KOPT-K1 (cell line): ENCODE measurements around the gene CLEC16A.

Experiments
- H3K27ac ChIP-seq: fragments of 200-600 bp; sonication (generic); 2 replicates; pipeline ENCODE4 v1.5.1; 2016; ENCODE audit warnings: antibody characterized with exemption, mild to moderate bottlenecking, low read depth, low read length; ENCODE audit not compliant: poor library complexity, severe bottlenecking
- H3K36me3 ChIP-seq: fragments of 200-600 bp; sonication (generic); 2 replicates; pipeline ENCODE4 v1.5.1; 2017; ENCODE audit warnings: antibody characterized with exemption, mild to moderate bottlenecking, low read length, moderate library complexity; ENCODE audit not compliant: insufficient read depth
- H3K9me3 ChIP-seq: fragments of 200-600 bp; sonication (generic); 2 replicates; pipeline ENCODE4 v1.5.1; 2017; ENCODE audit warnings: antibody characterized with exemption, low read length, mild to moderate bottlenecking; ENCODE audit not compliant: insufficient read depth, poor library complexity, severe bottlenecking

CLEC16A gene

DNA sequence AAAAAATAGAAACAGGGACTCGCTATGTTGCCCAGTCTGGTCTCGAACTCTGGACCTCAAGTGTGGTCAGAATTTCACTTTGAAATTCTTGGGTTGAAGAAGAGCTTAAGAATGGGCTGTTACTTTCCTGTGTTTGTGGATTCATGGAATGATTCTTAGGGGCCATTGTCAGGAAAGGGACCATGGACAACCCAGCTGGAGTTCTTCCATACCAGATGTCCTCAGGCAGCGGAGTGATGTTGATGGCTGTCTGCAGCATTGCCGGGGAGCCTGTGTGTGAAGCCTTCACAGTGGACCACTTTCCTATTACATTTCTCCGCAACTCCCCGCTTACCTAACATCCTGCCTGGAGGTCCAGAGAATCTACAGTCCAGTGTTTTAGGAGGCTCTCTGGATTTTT, 145.9 kb downstream of the CLEC16A start:
- Histone ChIP-seq H3K27ac (peak overlapping the region; percentile 100), H3K36me3 (peaks cover 8% of the 10 kb centered on the region; the same call in 1 of the 2 replicates), H3K9me3 (no peaks in the 10 kb centered on the region)

DNA sequence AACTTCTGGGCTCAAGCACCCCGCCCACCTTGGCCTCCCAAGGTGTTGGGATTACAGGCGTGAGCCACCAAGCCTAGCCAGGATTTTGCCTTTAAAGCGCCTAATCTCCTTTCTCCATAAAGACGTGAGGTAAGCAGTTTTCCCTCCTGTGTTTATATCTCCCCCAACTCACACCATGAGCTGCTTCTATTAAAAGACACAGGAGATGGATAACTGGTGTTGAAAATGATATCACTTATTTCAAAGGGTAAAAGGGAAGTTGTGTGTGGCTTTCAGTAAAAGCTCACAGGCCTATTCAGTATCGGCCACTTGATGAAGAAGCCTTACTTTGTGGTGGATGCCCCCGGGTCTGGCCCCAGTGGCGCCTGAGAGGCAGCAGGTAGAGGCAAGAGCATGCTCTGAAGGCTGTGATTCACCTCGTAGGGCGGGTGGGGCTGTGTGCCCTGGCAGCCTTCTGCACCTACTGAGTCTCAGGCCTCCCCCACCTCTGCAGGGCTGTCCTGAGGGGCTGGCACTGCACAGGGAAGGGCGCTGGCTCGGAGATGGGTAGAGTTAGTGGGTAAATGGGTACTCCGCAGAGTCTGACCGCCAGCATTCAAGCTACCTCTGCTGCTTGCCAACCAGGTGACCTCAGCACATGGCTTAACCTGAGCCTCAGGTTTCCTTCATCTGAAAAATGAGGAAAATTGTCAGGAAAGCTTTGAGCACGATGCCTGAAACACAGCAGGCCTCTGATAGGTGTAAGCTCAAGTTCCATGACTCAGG, 146.8 kb downstream of the CLEC16A start:
- no peaks in the 10 kb centered on the region for H3K9me3 ChIP-seq
- H3K27ac ChIP-seq: peak overlapping the region; percentile 100
- H3K36me3 ChIP-seq: peaks cover 8% of the 10 kb centered on the region; the same call in 1 of the 2 replicates

DNA sequence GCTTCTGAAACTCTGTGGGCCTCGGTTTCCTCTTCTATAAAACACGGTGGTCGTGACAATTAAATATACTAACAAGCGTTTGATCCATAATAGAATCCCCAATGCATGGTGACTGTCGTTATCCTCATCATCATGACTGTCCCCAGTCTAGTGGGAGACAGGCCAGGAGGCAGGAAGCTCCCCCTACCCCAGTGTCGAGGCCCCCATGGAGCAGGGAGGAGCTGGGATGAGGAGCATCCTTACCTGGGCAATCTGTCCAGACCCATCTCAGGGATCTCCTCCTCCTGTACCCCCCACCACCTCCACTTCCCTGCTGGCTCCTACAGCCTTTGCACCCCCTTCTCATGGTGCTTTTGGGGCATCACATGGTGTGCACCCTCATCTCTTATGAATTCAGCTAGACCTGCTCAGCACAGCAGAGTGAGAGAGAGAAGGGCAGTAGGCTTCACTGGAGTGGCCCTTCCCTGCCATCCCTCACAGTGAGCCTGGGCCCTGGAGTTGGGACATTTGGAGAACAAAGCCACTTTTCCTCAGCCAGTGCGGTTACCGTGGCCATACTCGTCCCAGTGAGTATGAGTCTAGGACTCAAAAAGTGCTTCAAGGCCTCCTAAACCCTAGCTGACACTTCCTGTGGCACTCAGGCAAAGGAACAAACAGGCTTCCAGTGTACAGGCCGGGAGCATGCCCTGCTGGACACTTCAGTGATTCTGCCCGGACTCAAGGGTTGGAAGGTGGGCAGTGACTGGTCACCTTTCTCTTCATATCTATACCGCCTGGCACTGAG, 148.6 kb downstream of the CLEC16A start:
- Histone ChIP-seq H3K36me3 (peaks cover 8% of the 10 kb centered on the region; the same call in 1 of the 2 replicates), H3K9me3 (no peaks in the 10 kb centered on the region), H3K27ac (peak overlapping the region; percentile 100)

DNA sequence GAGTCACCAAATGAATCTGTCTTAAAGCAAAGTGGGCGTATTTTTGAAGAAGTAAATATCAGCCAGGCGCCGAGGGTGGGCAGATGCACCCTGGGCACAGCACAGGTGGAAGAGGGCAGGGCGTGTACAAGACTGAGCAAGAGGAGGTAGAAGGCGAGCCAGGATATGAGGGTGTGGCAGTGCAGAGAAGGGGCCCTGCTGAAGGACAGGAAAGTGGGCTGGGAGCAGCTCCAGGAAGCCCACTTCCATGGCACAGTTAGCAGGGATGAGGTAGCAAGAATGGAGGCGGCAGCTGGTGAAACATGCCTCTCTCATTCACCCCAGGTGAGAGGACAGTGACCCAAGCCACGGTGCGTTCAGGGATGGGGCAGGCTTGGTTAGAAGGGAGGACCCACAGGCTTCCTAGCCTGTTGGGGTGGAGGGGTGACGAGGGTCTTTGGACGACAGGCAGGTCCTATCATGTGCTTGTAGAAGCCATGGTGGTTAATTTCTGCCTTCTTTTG, 149.3 kb downstream of the CLEC16A start:
- Histone ChIP-seq H3K27ac (peak overlapping the region; percentile 100), H3K36me3 (peaks cover 8% of the 10 kb centered on the region; the same call in 1 of the 2 replicates), H3K9me3 (no peaks in the 10 kb centered on the region)

DNA sequence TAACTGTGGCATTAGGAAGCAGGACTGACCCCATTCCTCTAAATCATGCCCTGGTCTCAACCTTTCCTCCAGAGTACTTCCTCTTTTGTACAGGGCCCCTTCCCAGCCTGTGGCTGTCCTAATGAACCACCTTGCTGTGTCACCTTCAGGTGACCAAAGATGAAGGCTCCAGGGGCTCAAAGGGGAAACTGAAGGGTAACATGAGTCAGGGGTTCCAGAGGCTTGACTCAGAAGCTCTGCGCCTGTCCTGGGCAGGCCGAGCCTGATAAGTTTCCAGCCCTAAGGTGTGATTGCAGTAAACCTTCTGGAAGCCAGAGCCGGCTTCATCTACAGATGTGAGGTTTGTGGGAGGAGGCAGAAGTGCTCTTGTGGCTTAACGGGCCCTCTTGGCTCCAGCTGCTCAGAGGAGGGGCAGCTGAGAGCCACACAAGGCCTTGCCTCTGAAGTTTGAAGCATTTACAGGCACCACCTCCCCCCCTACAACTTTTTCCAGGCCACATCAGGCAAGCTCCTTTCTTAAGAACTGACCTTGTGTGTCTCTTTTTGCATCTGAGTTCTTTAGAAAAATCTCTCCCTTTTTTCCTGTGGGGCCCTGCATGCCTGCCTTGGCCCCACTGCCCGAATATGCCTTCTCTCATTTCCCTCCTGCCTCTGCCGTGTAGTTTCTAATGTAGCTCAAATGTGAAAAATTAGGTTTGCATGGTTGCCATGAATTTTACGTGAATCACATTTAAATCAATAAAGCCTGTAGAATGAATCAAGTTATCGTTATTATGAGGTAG, 149.9 kb downstream of the CLEC16A start:
- H3K9me3 ChIP-seq: no peaks in the 10 kb centered on the region

DNA sequence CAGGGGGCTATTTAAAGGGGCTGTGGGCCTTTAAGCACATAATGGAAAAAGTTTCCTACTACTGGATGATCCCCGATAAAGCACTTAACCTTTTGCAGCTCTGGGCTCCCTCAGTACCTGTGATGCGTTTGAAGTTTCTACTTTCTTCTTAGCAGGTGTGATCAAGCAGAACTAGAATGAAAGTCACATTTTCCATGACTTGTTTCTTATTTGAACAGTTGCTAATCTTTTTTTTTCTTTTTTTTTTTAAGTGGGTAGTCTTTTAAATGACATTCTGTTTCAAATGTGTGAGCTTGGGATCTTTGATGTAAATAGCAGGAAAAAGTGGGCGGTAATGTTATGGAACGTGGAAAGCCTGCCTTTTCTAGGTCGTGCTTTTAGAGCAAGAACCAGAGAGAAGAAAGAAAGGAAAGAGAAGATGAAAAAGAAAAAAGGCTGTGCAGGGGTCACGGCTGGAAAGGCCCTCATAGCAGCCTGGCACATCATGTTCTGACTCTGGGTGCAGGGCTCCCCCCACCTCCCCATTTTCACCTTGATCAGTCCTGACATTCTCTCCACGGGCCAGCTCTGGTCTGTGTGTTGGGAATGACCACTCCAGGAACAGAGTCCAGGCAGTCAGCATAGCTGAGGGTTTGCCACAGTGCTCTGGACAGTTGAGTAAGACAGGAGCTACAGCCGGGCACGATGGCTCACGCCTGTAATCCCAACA, 150.6 kb downstream of the CLEC16A start:
- H3K36me3 ChIP-seq: peaks cover 8% of the 10 kb centered on the region; the same call in 1 of the 2 replicates
- H3K27ac ChIP-seq: peak overlapping the region; percentile 100
- no peaks in the 10 kb centered on the region for H3K9me3 ChIP-seq

More for the DNA sequence above, 149.9 kb downstream of the CLEC16A start:
- H3K27ac ChIP-seq: peak overlapping the region; percentile 100
- peaks cover 8% of the 10 kb centered on the region; the same call in 1 of the 2 replicates for H3K36me3 ChIP-seq

DNA sequence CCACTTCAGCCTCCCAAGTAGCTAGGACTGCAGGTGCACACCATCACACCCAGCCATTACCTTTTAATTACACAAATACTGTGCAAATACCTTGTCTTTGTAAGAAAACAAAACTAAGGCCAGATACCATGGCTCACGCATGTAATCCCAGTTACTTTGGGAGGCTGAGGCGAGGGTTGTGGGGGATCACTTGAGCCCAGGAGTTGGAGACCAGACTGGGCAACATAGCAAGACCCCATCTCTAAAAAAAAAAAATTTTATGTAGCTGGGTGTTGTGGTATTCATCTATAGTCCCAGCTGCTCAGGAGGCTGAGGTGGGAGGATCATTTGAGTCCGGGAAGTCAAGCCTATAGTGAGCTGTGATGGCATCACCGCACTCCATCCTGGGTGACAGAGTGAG, 151.6 kb downstream of the CLEC16A start:
- peak overlapping the region; percentile 100 for H3K27ac ChIP-seq

DNA sequence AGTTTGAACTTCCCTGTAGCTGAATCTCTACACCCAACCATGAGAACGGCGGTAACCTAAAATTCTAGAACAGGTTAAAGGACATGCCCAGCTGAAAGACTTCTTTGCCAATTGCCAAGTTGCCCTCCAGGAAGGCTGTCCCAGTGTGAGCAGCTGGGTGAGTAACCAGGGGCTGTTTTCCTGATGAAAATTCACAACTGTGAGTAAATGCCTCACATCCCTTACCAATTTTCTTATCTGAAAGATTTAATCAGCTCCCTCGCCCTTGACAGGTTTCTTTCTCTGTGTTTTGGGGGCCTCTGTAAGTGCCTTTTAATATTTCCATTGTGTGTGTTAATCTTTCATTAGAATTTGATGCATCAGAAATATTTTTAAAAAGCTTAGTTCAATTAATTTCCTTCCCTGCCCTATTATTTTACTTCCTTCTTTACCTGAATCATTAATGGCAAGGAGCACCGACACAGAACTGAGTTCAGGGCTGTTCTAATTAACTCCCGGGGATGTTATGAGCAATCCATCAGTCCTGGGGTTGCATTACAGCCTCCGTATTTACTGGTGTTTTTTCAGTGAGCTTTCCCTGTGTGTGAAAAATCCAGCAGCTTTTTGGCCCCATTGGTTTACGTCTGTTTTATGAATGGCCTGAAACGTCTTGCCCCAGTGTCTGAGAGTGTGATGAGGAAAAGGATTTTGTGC, 152.9 kb downstream of the CLEC16A start:
- peaks cover 3% of the 10 kb centered on the region; the same call in 1 of the 2 replicates for H3K36me3 ChIP-seq
- H3K9me3 ChIP-seq: no peaks in the 10 kb centered on the region
- H3K27ac ChIP-seq: peak overlapping the region; percentile 100

More for the DNA sequence above, 151.6 kb downstream of the CLEC16A start:
- Histone ChIP-seq H3K36me3 (peaks cover 8% of the 10 kb centered on the region; the same call in 1 of the 2 replicates), H3K9me3 (no peaks in the 10 kb centered on the region)

DNA sequence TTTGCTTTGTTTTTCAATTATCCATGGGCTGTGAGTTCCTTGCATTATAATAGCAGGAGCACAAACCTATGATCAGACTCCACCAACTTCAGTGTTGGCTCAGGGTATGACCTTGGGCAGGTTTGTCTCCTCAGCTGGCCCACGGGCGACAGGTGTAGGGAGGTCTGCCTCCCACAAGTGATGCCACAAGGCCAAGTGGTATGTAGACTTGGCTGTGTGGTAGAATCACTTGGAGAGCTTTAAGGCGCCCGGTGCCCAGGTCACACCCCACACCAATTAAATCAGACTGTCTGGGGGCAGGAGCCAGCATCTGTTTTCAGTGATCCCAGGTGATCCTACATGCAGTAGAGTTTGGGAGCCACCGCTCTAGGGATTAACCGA, 153.4 kb downstream of the CLEC16A start:
- Histone ChIP-seq H3K27ac (peak overlapping the region; percentile 100), H3K36me3 (no peaks in the 10 kb centered on the region; the same call in 1 of the 2 replicates), H3K9me3 (no peaks in the 10 kb centered on the region)

DNA sequence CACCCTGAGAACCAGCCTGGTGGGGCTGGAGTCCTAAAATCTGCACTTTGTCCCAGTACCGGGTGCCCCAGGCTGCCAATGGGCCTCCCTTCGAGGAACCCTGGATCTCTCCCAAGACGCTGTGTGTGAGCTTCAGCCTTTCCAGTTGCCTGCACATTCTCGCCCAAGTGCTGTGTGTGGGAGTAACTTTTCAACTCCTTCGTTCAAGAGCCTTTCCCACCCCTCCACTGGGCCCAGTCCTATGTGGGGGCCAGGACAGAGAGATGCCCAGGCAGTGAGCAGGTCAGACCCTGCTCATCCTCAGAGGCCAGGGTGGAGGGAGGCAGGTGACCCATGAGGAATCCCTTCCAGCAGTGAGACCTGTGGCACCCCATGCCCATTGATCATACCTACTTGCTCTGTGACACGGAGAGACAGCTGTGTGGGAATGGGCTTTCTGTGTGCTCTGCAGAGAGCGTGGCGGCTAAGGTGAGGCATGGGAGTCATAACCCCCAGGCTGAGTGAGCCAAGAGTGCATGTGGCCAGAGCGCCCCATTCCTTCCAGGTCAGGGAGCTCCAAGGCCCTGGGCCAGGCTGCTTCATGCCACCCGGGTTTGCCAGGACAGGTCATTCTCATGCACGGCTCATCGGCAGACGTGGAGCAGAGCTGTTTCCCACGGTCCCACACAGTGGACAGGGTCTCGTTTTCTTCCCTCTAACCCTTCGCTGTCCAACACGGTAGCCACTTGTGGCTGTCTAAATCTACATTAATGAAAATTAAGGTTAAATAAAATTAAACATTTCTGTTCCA, 154.4 kb downstream of the CLEC16A start:
- H3K36me3 ChIP-seq: no peaks in the 10 kb centered on the region
- no peaks in the 10 kb centered on the region for H3K9me3 ChIP-seq
- peak overlapping the region; percentile 100 for H3K27ac ChIP-seq

DNA sequence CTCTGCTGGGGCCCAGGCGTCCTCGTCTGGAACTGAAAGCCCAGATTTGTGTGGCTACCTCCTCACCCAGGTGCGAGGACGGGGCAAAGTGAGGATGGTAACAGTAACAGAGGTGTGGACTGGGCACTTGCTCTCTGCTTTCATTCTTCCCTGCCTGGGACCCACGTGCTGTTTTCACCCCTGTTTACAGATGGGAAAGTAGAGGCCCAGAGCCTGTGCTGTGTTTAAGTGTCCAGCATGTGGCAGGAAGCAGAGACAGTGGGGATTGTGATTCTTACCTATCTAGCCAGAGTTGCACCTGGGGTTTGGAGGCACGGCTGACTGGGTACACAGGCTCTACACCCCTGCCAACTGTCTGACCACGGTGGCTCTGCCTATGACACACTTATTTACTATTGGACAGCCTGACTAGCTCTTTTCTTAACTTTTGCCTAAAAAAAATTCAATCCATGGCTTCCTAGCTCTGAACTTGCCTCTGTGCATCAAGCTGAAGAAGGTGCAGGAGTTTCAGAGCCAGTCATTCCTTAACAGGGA, 155.4 kb downstream of the CLEC16A start:
- no peaks in the 10 kb centered on the region for H3K36me3 ChIP-seq
- H3K27ac ChIP-seq: peak overlapping the region; percentile 100

DNA sequence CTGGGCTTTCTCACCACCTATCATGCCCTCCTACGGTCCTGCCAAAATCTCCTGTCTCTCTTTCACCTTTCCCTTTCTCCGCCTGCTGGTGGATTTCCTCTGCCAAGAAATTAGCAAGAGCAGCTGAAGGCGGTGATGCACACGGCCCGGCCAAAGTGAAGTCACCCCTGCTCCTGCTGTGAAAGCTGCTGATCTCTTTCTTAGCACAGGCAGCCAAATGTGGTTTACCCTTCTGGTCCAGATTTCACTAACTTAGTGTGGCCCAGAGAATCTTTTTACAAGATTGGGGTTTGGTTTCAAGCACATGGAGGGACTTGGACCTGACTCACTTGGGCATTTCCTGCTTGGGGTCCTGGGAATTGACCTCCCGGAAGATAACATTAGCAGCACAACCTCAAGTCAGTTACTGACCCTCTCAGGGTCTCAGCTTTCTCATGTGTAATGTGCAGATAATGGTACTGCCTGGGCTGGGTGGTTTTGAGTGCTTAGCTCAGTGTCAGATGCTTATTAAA, 155.9 kb downstream of the CLEC16A start:
- Histone ChIP-seq H3K36me3 (no peaks in the 10 kb centered on the region), H3K27ac (peak overlapping the region; percentile 100), H3K9me3 (no peaks in the 10 kb centered on the region)

More for the DNA sequence above, 155.4 kb downstream of the CLEC16A start:
- H3K9me3 ChIP-seq: no peaks in the 10 kb centered on the region

DNA sequence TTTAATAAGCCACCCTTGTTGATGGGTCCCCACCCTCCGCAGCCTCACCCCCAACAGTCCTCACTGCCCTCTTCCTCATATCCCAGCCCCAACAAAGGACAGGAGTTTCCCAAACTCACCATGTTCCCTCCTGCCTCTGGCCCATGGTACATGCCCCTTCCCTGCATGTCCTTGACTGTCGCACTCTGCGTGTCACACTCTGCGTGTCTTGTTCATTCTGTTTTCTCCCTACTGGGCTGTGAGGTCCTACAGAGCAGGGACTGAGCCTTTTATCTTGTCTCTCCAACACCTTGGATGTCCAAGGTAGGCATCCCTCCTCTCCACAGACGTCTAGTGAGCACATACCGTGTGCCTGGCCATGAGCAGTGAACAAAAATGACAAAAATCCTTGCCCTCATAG, 156.9 kb downstream of the CLEC16A start:
- Histone ChIP-seq H3K27ac (peak overlapping the region; percentile 100), H3K9me3 (no peaks in the 10 kb centered on the region), H3K36me3 (no peaks in the 10 kb centered on the region)
